HG03039 (cell line): ENCODE data around the gene MICALL2.

Experiments used
- ATAC-seq: cut with Tn5 transposase; IDR thresholded peaks from one replicate; pipeline ENCODE4 v1.9.1; 2021; ENCODE audit warnings: mild to moderate bottlenecking, moderate library complexity; ENCODE audit not compliant: unreplicated experiment

MICALL2 gene

DNA sequence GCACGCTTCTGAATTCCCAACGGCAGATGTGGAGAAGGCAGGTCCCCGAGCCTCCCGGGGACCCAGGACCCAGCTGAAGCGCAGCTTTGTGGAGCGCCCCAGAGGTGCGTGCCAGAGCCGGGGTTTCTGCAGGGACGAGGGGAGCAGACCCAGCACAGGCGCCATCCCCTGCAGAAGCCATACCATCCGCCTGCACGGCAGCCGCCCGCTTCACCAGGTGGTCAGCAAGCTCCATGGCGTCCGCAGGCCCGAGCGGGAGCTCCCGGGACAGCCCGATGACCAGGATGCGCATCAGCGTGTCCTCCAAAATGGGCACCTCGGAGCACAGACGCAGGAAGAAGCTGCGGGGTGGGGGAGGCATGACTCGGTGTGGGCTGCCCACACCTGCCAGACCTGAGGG is 34.3 kb upstream of the MICALL2 start:
- no peak for ATAC-seq

DNA sequence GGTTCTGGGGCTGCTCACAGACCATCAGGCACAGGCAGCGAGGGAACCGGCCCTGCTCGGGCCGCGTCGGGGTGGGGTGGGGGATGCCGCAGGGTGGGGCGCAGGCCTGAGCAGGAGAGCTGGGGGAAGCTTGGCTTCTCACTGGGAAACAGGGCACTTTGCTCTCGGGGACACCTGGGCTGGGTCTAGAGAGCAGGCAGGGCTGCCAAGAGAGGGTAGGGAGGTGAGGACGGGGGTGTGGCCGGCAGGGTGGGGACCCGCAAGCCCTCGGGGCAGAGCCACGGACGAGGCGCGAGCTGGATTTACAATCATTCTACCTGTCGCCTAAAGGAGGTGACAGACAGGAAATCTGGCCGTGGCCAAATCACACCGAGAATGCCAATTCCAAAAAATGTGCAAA is 33.9 kb upstream of the MICALL2 start:
- no peak for ATAC-seq

DNA sequence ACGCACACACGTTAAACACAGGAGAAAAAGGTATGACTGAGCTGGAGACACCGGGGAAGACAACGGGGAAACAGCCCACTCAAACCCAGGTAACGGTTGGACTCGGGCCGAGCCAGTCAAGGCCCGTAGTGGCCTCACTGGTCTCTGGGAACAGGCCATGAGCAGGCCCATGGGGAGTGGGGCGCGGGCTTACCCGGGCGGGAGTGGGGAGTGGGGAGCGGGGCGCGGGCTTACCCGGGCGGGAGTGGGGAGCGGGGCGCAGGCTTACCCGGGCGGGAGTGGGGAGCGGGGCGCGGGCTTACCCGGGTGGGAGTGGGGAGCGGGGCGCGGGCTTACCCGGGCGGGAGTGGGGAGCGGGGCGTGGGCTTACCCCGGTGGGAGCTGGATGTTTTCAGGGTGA is 33.4 kb upstream of the MICALL2 start:
- no peak for ATAC-seq

DNA sequence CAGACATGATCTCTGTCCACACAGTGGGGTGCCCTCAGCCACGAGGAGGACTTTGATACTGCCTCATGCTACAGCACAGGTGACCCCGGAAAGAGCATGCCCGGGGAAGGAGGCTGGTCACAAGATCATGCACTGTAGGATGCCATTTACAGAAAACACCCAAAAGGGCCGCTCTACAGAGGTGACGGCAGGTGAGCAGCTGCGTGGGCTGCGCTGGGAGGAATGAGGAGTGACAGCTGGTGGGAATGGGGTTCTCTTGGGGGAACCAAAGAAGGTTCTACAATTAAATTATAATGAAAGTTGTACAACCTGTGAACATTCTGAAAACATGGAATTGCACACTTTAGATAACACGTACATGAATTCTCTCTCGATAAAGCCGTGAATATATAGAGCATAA is 33.0 kb upstream of the MICALL2 start:
- ATAC-seq: no peak

DNA sequence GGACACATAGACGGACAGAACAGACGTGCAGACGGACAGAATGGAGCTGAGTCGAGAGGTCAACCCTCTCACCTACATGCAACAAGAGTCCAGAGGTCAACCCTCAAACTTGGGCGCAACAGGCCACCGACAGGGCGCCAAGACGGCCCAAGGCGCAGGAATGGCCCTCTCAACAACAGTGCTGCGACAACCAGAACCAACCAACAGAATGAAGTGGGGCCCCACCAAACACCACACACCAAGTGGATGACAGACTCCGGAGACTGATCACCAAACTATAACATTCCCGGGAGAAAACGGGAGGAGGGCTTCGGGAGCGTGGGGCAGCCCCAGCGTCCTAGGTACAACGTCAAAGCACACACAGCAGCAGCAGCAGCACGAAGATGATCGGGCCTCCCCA is 31.6 kb upstream of the MICALL2 start:
- ATAC-seq: no peak

DNA sequence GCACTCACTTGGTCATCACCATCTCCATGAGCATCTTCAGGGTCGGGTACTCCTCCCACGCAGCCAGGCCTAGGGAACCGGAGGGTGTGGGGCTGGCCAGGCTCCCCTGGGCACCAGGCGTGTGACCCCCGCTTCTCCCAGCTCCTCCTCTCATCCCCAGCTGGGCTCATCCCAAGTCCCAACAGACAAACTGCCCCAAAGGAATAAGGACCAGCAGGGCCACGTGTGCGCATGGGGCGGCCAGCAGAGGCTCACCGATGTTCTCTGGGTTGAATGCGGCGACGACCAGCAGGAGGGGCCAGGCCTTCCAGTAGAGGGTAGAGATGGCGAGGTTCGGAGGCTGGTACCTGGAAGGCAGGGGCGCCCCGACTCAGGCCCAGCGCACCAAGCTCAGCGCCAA is 30.1 kb upstream of the MICALL2 start:
- ATAC-seq: no peak

DNA sequence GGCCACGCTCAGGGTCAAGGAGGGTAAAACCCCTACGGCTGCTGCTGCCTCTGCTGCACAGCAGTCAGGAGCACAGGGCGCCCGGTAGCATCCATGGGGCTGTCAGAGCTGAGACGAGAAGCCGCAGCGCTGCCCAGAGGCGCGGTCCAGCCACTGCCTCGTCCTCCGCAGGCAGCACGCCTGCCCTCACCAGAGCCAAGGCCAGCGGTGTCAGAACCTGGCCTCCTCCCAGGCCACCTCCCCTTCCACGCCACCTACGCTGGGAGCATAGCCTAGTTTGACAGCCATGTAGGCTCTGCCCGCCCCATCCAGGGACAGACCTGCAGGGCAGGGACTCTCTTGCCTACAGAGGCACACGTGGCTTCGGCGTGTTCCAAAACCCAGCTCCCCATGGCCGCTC is 28.7 kb upstream of the MICALL2 start:
- ATAC-seq: no peak

DNA sequence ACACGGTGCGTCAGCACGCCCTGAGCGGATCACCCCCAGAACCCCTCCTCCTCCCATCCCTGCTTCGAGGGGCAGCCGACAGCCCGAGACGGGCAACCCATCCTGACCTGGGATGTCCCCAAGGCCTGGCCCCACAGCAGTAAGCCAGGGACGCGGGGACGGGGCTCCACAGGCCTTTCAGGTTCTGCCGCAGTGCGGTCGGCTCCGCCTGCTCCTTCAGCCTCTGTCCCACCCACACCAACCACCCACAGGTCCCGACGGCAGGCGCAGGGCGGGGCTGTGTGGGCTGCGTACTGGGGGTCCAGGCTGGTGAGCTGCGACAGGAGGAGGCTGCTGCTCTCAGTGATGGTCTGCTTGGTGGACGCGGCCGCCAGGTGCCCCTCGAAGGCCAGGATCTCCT is 28.2 kb upstream of the MICALL2 start:
- no peak for ATAC-seq

DNA sequence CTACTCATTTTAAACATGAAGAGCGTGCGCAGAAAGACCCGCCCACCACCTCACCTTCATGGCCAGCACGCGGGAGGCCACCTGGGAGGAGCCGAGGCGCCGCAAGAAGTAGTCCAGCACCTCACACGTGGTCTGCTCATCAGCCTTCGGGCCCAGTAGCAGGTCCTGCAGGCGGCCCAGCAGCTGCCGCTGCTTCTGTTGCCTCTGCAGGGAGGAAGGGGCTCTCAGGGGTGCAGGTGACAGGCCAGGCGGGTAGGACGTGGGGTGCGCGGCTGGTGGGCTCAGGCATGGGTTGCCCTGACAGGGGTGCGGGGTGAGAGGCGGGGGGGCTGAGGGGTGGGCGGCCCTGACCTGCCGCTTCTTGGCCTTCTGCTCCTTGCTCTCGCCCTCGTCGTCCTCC is 27.3 kb upstream of the MICALL2 start:
- no peak for ATAC-seq

DNA sequence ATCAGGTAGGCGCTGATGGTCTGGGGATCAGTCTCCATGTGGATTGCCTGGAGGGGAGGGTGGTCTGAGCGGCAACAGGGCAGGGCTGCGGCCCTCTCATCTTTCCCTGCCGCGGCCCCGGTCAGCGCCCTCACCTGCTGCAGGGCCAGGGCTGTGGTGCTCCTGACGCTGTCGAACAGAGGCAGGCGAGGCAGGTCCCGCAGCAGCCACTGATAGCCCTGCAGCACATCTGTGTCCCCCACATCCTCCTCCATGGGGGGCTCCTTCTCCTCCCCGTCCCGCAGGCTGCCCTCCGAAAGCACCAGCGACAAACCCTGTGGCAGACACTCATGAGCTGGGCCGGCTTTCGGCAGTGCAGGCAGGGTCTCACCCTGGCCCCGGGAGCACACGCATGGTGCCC is 25.9 kb upstream of the MICALL2 start:
- ATAC-seq: no peak

DNA sequence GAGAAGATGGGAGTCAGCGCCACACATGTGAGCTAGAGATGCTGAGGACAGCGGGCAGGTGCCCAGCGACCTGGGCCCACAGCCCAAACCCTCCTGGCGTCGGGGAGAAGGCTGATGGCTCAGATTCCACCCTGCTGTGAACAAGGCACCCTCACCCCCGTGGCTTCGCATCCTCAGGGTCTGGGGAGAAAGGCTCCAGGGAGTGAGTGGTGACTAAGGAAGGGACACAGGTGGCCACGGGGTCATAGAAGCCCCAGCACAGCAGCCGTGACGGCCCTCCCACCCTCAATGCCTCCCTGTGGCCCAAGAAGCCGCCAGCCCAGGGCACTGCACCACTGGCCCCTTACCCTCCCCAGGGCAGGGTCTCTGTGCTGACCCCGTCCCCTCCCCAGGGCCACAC is 25.3 kb upstream of the MICALL2 start:
- ATAC-seq: no peak

DNA sequence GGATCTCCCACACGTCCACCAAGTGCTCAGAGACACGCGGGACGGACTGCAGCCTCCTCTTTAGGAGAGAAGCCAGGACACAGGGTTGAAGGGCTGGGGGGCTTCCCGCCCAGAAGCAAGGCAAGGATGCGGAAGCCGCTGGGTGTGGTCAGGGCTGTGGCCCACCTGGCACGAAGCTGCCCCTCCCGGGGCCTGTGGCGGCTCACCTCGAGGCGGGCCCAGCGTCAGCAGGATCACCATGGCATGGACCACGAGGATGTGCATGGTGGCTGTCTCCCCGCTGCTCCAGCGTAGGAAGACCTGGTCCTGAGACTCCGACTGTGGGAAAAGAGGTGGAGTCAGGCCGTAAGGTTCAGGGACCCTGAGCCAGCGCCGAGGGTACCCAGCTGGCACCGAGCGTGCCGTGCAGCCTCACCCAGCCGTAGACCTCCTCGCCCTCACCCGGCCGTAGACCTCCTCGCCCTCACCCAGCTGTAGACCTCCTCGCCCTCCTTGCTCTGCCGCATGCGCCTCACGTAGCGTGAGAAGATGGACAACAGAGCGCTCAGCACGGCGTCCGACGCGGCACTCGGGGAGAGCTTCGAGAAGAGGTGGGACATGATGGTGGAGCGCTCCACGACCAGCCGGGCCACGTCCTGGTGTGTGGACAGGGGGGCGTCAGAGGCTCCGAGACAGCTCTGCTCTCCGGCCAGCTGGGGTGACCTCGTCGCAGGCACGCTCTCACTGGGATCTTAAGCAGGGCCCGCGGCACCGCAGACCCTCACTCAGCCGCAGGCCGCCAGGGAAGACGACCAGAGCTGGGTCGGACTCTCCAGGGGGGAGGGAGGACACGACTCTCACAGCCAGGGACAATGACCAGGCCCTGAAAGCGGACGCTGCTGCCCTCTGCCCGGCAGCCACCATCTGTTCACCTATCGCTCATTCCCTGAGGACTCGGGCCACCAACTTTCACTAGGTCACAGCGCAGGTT is 24.6 kb upstream of the MICALL2 start:
- ATAC-seq: no peak

DNA sequence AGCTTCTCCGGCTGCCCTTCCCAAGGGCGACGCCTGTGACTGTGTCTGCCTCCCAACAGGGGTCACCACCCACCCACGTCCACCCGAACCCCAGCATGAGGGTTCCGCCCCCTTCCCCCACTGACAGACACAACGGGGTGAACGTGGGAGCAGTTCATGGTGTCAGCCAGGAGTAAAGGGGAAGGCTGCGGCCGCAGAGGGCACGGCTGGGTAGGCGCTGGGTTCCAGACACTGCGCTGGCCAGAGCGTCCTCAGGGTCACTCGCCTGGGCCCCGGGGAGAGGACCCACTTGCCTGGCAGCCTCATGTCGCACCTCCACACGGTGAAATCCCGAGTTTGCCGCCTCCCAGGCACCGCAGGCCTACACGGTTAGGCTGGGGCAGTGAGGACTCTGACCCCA is 23.8 kb upstream of the MICALL2 start:
- ATAC-seq: no peak

DNA sequence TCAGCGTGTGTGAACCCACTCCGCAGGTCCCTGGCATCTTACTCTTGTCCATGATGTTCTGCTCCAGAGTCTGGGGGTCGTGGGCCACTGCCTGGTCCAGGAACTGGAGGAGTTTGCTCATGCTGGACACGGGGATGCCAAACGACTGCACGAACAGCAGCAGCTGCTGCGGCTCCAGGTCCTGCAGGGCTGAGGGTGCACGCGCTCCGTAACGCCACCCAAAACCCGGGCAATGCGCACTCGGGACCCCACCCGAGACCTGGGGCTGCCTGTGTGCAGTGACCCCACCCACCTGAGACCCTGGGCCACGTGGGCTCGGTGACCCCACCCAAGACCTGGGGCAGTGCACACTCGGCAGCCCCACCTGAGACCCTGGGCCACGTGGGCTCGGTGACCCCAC is 22.0 kb upstream of the MICALL2 start:
- ATAC-seq: no peak

DNA sequence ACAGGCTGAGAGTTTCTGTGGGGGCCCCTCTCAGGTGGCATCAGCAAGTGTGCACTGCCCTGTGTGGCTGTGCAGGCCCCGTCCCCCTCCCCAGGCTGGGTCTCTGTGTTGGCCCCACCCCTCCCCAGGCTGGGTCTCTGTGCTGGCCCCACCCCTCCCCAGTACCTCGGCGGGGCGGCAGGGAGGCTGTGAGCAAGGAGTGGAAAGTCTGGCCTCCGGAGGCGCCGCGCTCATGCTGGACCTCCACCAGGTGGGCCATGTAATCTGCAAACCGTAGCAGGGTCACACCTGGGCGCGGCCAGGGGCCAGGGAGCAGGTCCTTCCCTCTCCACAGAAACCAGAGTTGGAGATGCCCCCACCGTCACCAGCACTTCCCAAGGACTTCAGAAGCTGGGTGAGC is 21.4 kb upstream of the MICALL2 start:
- no peak for ATAC-seq

DNA sequence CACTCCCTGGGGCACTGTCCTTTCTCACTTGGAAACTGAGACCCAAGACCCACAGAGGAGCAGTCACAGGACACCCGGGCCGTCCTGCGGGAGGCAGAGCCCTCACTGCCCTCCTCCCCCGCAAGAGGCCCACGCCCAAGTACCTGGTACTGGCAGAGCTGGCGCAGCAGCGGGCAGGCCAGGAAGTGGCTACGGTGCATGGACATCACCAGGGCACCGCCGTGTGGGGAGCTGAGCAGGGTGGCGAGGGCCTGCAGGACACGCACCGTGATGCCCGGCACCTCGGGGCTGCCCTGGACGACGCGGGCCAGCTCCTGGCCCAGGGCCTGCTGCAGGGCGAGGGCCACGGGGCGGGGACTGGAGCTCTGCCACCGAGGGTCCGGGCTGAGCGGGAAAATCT is 20.0 kb upstream of the MICALL2 start:
- ATAC-seq: no peak

DNA sequence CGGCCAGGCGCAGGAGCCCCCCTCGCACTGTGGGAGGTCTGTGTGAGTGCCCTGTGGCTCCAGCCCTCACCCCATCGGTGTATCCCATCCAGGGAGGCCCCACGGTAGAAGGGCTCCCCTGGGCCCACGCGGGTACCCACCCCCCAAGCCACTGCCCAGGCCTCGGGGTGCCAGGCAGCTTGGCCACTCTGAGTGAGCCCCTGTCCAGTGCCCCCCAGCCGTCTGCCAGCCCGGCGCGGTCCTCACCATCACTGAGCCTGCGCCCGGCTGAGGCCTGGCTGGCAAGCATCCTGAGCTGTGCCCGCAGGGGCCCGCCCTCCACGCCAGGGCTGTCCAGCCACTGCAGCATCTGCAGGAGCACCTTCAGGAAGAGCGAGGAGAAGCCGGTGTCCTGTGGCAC is 19.2 kb upstream of the MICALL2 start:
- no peak for ATAC-seq

DNA sequence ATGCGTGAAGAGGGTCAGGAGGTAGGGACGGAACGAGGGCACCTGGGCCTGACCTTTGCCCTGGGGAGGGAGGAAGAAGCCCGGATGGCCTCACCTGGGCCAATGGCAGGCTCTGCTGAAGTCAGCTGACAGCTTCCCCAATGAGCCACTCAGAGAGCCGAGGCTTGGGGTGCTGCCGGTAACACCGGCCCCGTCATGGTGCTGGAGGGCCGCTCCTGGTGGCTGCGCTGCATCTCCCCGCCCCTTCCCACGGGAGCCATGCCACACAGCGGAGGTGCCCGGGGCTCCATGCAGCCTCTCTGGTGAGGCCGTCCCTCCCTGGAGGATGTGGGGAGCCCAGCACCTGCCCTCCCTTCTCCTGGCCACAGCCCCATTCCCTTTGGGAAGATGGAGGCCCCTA is 17.6 kb upstream of the MICALL2 start:
- ATAC-seq: no peak

DNA sequence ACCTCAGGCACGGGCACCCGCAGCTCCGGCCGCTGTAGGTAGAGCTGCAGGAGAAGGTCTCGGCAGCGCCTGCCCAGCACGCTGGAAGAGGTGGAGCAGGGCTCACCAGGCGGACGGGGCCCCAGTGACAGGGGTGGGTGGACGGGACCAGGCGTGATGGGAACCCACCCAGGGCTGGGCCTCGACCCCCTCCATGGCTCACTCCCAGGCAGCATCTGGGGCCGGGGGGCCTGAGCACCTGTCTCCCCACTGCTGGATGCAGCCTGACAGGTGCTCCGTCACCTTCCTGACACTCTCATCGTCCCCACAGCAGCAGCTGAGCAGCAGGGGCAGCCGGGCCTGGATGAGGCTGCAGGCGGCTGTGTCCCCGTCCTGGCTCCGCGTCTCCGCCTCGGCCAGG is 16.7 kb upstream of the MICALL2 start:
- ATAC-seq: no peak

DNA sequence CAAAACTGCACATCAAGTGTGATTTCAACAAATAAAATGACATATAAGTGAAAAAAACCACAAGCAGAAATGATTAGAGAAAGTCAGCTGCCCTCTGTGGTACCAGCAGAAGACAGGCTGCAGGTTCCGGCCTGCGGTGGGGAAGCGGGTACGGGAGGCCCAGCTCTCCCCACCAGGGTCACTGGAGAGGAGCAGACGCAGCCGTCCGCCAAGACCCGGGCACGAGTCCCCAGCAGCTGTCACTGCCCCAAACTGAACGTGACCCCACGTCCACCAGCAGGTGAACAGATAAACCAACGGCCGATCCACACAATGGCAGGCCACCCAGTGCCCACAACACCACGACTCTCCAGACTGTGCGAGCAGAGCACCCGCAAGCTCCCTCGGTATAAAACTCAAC is 16.1 kb upstream of the MICALL2 start:
- no peak for ATAC-seq

DNA sequence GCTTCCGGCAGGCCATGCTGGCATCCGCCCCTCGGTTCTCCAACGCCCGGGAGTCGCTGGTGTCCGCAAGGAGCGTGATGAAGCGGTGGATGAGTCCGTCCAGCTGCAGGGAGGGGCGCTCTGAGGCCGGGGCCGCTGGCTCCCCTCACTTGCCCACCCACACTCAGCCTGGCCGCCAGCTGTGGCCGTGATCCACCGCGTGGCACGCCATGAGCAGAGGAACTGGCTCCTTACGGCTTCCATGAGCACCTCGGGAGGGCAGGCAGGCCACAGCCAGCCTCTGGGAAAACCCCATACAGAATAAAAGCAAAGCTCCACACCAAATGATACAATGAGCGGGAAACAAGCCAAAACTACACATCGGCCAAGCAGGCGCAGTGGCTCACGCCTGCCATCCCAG is 15.5 kb upstream of the MICALL2 start:
- no peak for ATAC-seq

DNA sequence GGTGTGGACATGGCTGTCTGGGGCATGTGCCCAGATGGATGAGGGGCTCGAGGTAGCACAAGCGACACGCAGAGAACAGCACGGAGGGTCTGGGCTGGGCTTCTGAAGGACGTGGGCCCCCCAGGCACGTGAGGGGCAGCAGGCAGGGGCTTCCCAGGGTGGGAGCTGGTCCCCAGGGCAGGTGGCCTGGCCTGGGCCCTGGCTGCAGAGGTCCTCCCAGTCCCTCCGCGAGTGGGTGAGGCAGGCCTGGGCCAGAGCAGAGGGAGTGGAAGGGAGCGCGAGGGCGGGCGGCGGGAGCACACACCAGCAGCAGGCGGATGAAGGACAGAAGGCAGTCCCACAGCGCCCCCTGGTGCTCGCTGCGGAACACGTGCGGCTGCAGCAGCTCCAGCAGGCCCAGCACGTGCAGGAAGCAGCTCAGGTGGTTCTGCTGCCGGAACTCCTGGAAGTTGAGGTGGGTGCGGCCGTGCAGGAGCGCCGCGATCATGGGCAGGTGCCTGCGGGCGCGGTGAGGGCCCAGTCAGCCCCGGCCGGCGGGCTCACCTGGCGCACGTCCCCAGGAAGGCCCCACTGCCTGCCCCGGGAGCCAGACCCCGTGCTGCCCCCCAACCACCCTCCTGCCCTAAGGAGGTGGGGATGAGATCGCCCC is 14.7 kb upstream of the MICALL2 start:
- ATAC-seq: no peak

DNA sequence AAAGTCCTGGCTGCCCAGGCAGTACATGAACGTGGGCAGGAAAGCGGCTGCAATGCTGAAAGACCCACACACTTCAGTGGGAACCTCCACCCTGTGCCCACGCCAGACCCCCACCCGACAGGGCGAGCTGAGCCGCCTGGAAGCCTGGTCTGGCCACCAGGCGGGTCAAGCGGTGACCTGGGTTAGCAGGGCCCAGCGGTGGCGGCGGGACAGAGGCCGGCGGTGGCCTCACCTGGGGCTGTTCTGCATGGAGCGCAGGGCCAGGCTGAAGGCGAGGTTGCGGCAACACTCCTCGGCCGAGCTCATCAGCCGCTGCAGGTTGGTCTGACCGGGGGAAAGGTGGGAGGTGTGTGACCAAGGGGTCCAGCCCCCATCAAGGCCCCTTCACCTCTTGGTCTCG is 11.6 kb upstream of the MICALL2 start:
- no peak for ATAC-seq
